SK-N-MC (cell line): ENCODE measurements around the gene UGT1A9.

Experiments
- DNase-seq: peaks from one replicate; pipeline ENCODE4 v3.0.0-alpha.2; 2011; ENCODE audit warnings: low read depth, low spot score
- H3K27ac ChIP-seq: fragments of 200-600 bp; sonication (generic); 2 replicates; pipeline ENCODE4 v1.5.1; 2016; ENCODE audit warnings: mixed run types
- H3K36me3 ChIP-seq: fragments of 200-600 bp; sonication (generic); 2 replicates; pipeline ENCODE4 v1.6.1; 2017; ENCODE audit warnings: antibody characterized with exemption, low read length, mixed read lengths; ENCODE audit not compliant: insufficient read depth
- H3K4me3 ChIP-seq: fragments of 200-600 bp; sonication (generic); 2 replicates; pipeline ENCODE4 v1.5.1; 2016
- H3K9ac ChIP-seq: fragments of 200-600 bp; sonication (generic); 2 replicates; pipeline ENCODE4 v1.8.0; 2017; ENCODE audit warnings: mixed run types, mixed read lengths; ENCODE audit not compliant: insufficient read length
- H3K9me3 ChIP-seq: fragments of 200-600 bp; sonication (generic); 2 replicates; pipeline ENCODE4 v1.6.1; 2017; ENCODE audit warnings: low read depth, mild to moderate bottlenecking, antibody characterized with exemption, low read length, moderate library complexity, mixed read lengths
- EZH2 ChIP-seq: fragments of 200-600 bp; sonication (generic); IDR thresholded peaks from one replicate; pipeline ENCODE4 v1.6.1; 2017; ENCODE audit warnings: antibody characterized with exemption
- FOXP2 ChIP-seq: optimal IDR thresholded peaks from 2 replicates; pipeline ENCODE3; 2011; ENCODE audit warnings: mild to moderate bottlenecking, moderate library complexity; ENCODE audit not compliant: insufficient read depth; ENCODE audit errors: extremely low read length, control extremely low read depth
- POLR2AphosphoS5 ChIP-seq: IDR thresholded peaks from 2 replicates; pipeline ENCODE4 v1.6.1; 2012; ENCODE audit warnings: mild to moderate bottlenecking, low read depth, low read length, borderline replicate concordance

The UGT1A9 gene

GRCh38 chr2:233816771-233817170 is 145.1 kb downstream of the UGT1A9 start:
- no peak for DNase-seq
- H3K36me3 ChIP-seq, result peaks cover 11% of the 10 kb centered on the region; the same call in 1 of the 2 replicates
- no peak overlapping the region for H3K27ac ChIP-seq
- no peak for TF ChIP-seq EZH2
- no peak for TF ChIP-seq FOXP2
- TF ChIP-seq POLR2AphosphoS5, result no peak
- no peak overlapping the region for H3K4me3 ChIP-seq
- no peak overlapping the region for H3K9ac ChIP-seq
- no peaks in the 10 kb centered on the region for H3K9me3 ChIP-seq

- Histone ChIP-seq H3K9ac (no peak overlapping the region), H3K9me3 (no peaks in the 10 kb centered on the region), H3K36me3 (peaks cover 11% of the 10 kb centered on the region; the same call in 1 of the 2 replicates), H3K27ac (no peak overlapping the region), H3K4me3 (no peak overlapping the region)
- TF ChIP-seq POLR2AphosphoS5 (no peak), EZH2 (no peak), FOXP2 (no peak)
- no peak for DNase-seq
Measured at GRCh38 chr2:233817361-233817911, 145.7 kb downstream of the UGT1A9 start.

- DNase-seq, result no peak
- H3K9ac ChIP-seq, result no peak overlapping the region
- H3K27ac ChIP-seq, result no peak overlapping the region
- peaks cover 11% of the 10 kb centered on the region; the same call in 1 of the 2 replicates for H3K36me3 ChIP-seq
- no peaks in the 10 kb centered on the region for H3K9me3 ChIP-seq
- H3K4me3 ChIP-seq, result no peak overlapping the region
- no peak for TF ChIP-seq POLR2AphosphoS5
- TF ChIP-seq EZH2, result no peak
- no peak for TF ChIP-seq FOXP2
Measured at GRCh38 chr2:233817995-233818638, 146.4 kb downstream of the UGT1A9 start.

- peaks cover 11% of the 10 kb centered on the region; the same call in 1 of the 2 replicates for H3K36me3 ChIP-seq
- no peaks in the 10 kb centered on the region for H3K9me3 ChIP-seq
- TF ChIP-seq FOXP2, result no peak
- no peak for TF ChIP-seq EZH2
- TF ChIP-seq POLR2AphosphoS5, result no peak
- DNase-seq, result no peak
- H3K27ac ChIP-seq, result no peak overlapping the region
- no peak overlapping the region for H3K9ac ChIP-seq
- no peak overlapping the region for H3K4me3 ChIP-seq
Measured at GRCh38 chr2:233818639-233819621, 147.2 kb downstream of the UGT1A9 start.

- DNase-seq, result no peak
- H3K4me3 ChIP-seq, result no peak overlapping the region
- H3K36me3 ChIP-seq, result peaks cover 7% of the 10 kb centered on the region; the same call in 1 of the 2 replicates
- no peak for TF ChIP-seq EZH2
- no peak for TF ChIP-seq POLR2AphosphoS5
- no peak for TF ChIP-seq FOXP2
- no peak overlapping the region for H3K27ac ChIP-seq
- no peak overlapping the region for H3K9ac ChIP-seq
- no peaks in the 10 kb centered on the region for H3K9me3 ChIP-seq
Measured at GRCh38 chr2:233819884-233820773, 148.4 kb downstream of the UGT1A9 start.

- TF ChIP-seq POLR2AphosphoS5, result no peak
- TF ChIP-seq EZH2, result no peak
- no peak for TF ChIP-seq FOXP2
- Histone ChIP-seq H3K36me3 (peaks cover 3% of the 10 kb centered on the region; the same call in 1 of the 2 replicates), H3K9me3 (no peaks in the 10 kb centered on the region), H3K4me3 (no peak overlapping the region), H3K27ac (no peak overlapping the region), H3K9ac (no peak overlapping the region)
- DNase-seq, result no peak
Measured at GRCh38 chr2:233820774-233821105, 149.0 kb downstream of the UGT1A9 start.

- H3K4me3 ChIP-seq, result no peak overlapping the region
- no peaks in the 10 kb centered on the region for H3K9me3 ChIP-seq
- peaks cover 3% of the 10 kb centered on the region; the same call in 1 of the 2 replicates for H3K36me3 ChIP-seq
- no peak for DNase-seq
- no peak for TF ChIP-seq FOXP2
- no peak for TF ChIP-seq EZH2
- no peak for TF ChIP-seq POLR2AphosphoS5
- H3K9ac ChIP-seq, result no peak overlapping the region
- H3K27ac ChIP-seq, result no peak overlapping the region
Measured at GRCh38 chr2:233821196-233821595, 149.5 kb downstream of the UGT1A9 start.

GRCh38 chr2:233821709-233822100 is 150.0 kb downstream of the UGT1A9 start:
- Histone ChIP-seq H3K9ac (no peak overlapping the region), H3K36me3 (no peaks in the 10 kb centered on the region; the same call in 1 of the 2 replicates), H3K4me3 (no peak overlapping the region), H3K27ac (no peak overlapping the region), H3K9me3 (no peaks in the 10 kb centered on the region)
- no peak for DNase-seq
- TF ChIP-seq POLR2AphosphoS5 (no peak), EZH2 (no peak), FOXP2 (no peak)
